Activated CD4-positive, alpha-beta T cell treated with anti-CD3 and anti-CD28 coated beads, Interleukin-2, amount 10 ng/mL, durations not matched to agents 7 days and 5 days (primary cell): Measurements from ENCODE around the gene FAM50A. TPM values are rescaled to one million over a fixed set of nuclear protein-coding genes. Genes with fewer than 3 reads are reported as not detected.

Source experiments
- CTCF ChIA-PET: fragments of 350-600 bp; sonication (Branson Sonifier 250); formaldehyde crosslinking; loops from one replicate; lab custom pipeline; 2021; ENCODE audit warnings: antibody characterized with exemption; lab: Charles Lee
- POLR2A ChIA-PET: fragments of 350-600 bp; sonication (Branson Sonifier 250); formaldehyde crosslinking; loops from one replicate; lab custom pipeline; 2021; ENCODE audit warnings: antibody characterized with exemption; lab: Charles Lee
- DNase-seq: peaks from one replicate; pipeline ENCODE4 v3.0.0-alpha.2; 2020
- H3K27ac Mint-ChIP-seq: one replicate; pipeline ENCODE4 v1.8.0; 2021; ENCODE audit warnings: mild to moderate bottlenecking, moderate library complexity, mixed read lengths
- H3K27me3 Mint-ChIP-seq: one replicate; pipeline ENCODE4 v1.8.0; 2021; ENCODE audit warnings: mixed read lengths
- H3K36me3 Mint-ChIP-seq: one replicate; pipeline ENCODE4 v1.8.0; 2021; ENCODE audit warnings: low read depth, mixed read lengths
- H3K4me1 Mint-ChIP-seq: one replicate; pipeline ENCODE4 v1.8.0; 2021; ENCODE audit warnings: mixed read lengths
- H3K4me3 Mint-ChIP-seq: one replicate; pipeline ENCODE4 v1.8.0; 2021; ENCODE audit warnings: mild to moderate bottlenecking, moderate library complexity, mixed read lengths
- H3K9me3 Mint-ChIP-seq: one replicate; pipeline ENCODE4 v1.8.0; 2021; ENCODE audit warnings: mixed read lengths
- total RNA-seq, 2 experiments: library from RNA; stranded (reverse); gene quantifications; one replicate each; pipeline ENCODE4 v1.2.3, GENCODE V29; 2021

The FAM50A gene
- total RNA-seq, 2 experiments from 2014 or later = 54.3 to 66.9 TPM

DNA sequence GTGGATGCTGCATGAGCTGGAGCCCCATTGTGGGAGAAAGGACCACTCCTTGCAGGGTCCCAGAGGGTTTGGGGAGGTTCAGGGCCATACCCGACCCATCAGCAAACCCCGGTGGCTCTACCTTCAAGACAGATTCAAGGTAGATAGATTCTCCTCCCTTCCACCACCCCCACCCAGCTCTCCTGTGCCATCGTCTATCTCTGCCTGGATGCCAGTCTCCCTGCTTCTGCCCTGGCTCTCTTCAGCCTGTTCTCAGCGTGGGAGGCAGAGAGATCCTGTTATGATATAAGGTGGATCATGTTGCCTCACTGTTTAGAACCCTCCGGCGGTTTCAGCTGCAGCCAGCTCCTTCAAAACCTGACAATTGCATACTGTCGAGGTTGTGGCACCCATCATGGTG is 29.7 kb downstream of the FAM50A start:
- Mint-ChIP-seq H3K9me3 (no peaks in the 10 kb centered on the region), H3K27me3 (no peaks in the 10 kb centered on the region), H3K36me3 (peaks cover 2% of the 10 kb centered on the region), H3K4me3 (no peak overlapping the region), H3K27ac (no peak overlapping the region), H3K4me1 (peaks cover 20% of the 10 kb centered on the region)
- DNase-seq = no peak
- ChIA-PET CTCF (interaction anchor here (0.6 kb wide), 3 partner anchors 43 to 79 kb away, joined by 3 to 8 read pairs (median 3); no protein-coding TSS in a partner anchor), POLR2A (no interaction called here)

GRCh38 chrX:154476821-154477220 is 32.9 kb downstream of the FAM50A start:
- Mint-ChIP-seq H3K27me3 (no peaks in the 10 kb centered on the region), H3K4me3 (no peak overlapping the region), H3K36me3 (peaks cover 2% of the 10 kb centered on the region), H3K9me3 (no peaks in the 10 kb centered on the region), H3K4me1 (peaks cover 25% of the 10 kb centered on the region), H3K27ac (peak overlapping the region; percentile 9)
- ChIA-PET CTCF (interaction anchor here (0.6 to 1.5 kb wide), 3 partner anchors 12 to 75 kb away, joined by 3 to 6 read pairs (median 4); no protein-coding TSS in a partner anchor), POLR2A (no interaction called here)
- no peak for DNase-seq

- Mint-ChIP-seq H3K27ac (peak overlapping the region; percentile 86), H3K4me3 (peak overlapping the region; percentile 81), H3K36me3 (peaks cover 2% of the 10 kb centered on the region), H3K4me1 (peaks cover 25% of the 10 kb centered on the region), H3K9me3 (no peaks in the 10 kb centered on the region), H3K27me3 (no peaks in the 10 kb centered on the region)
- ChIA-PET CTCF (interaction anchor here (1.5 kb wide), 1 partner anchor 11 kb away, joined by 3 read pairs; no protein-coding TSS in a partner anchor), POLR2A (no interaction called here)
- no peak for DNase-seq
Observed at GRCh38 chrX:154477891-154478477, 34.0 kb downstream of the FAM50A start.

DNA sequence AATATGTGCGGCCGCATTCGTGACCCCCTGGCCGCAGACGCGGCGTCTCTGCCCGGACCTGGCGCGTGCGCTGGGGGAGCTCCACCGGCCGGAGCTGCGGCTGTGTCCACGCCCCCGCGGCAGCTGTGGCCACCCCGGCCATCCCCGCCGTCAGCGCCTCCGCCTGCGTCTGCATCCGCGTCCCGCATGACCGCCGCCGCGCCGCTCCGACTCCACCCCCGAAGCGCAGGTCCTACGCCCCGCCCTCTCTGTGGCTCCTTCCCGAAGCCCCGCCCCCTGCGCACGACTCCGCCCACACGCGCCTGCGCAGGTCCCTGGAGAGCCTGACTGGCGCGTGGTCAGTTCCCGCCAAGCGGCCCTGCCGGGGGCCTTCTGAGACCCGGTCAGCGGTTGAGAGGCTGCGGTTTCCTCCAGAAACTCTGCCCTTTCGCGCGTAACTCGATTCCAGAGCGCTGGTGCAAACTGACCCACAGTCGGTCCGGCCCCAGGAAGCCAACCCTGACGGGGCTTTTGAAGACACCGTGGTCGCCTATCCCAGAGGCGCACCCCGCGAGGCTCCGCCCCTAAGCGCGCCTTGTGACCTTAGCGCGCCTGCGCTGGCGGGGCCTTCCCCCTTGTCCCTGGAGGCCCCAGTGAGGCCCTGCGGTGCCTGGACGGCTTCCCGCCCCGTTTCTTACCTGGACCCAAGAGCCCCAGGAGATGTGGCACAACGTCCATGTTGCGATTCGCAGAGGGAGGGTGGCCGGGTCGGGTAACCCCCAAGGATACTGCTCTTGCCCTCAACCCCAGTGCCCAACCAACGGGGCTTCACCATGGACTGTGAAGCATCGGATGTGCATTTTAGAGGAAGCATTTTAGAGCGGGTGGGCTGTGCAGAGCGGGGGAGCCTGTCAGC is 35.0 kb downstream of the FAM50A start, which contains the start of gene LAGE3:
Gene LAGE3 (minus strand): TSS at position 554 of the 895 bp plus-strand sequence. CDS start 366 bp downstream, at position 188.
- Mint-ChIP-seq H3K27me3 (no peaks in the 10 kb centered on the region), H3K4me3 (peak within 1 kb of the TSS; percentile 81), H3K4me1 (peaks cover 31% of the 10 kb centered on the region), H3K27ac (peak within 1 kb of the TSS; percentile 94), H3K36me3 (peaks cover 10% of the 10 kb centered on the region), H3K9me3 (no peaks in the 10 kb centered on the region)
- ChIA-PET CTCF (interaction anchor here (2.1 kb wide), 1 partner anchor 11 kb away, joined by 5 read pairs; the partner anchor contains the start of gene SLC10A3), POLR2A (no interaction called here)
- peak; percentile 92 for DNase-seq

DNA sequence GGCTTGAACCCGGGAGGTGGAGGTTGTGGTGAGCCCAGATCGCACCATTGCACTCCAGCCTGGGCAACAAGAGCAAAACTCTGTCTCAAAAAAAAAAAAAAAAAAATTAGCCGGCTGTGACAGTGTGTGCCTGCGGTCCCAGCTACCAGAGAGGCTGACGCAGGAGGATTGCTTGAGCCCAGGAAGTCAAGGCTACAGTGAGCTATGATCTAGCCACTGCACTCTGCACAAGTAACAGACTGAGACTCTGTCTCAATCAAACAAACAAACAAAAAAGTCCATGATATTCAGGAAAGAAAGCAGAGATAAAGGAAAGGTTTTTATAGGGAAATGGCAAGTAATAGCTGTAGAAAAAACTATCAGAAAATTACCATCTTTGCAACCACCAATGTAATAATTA is 37.3 kb downstream of the FAM50A start:
- H3K27me3 Mint-ChIP-seq = no peaks in the 10 kb centered on the region

GRCh38 chrX:154481911-154482601 is 38.1 kb downstream of the FAM50A start:
- ChIA-PET POLR2A (no interaction called here), CTCF (no interaction called here)
- no peak overlapping the region for H3K4me3 Mint-ChIP-seq
- no peak overlapping the region for H3K27ac Mint-ChIP-seq
- H3K36me3 Mint-ChIP-seq = peaks cover 8% of the 10 kb centered on the region
- no peaks in the 10 kb centered on the region for H3K9me3 Mint-ChIP-seq
- DNase-seq = no peak
- no peaks in the 10 kb centered on the region for H3K27me3 Mint-ChIP-seq
- peaks cover 33% of the 10 kb centered on the region for H3K4me1 Mint-ChIP-seq

More for the DNA sequence above, 37.3 kb downstream of the FAM50A start:
- H3K4me3 Mint-ChIP-seq = no peak overlapping the region
- ChIA-PET CTCF (interaction anchor here (1.0 to 2.1 kb wide), 2 partner anchors 9 to 19 kb away, joined by 4 to 5 read pairs; partner anchors contain the start of gene SLC10A3), POLR2A (interaction anchor here (0.6 kb wide), 1 partner anchor 9 kb away, joined by 3 read pairs; no protein-coding TSS in a partner anchor)
- H3K4me1 Mint-ChIP-seq = peaks cover 39% of the 10 kb centered on the region
- H3K27ac Mint-ChIP-seq = no peak overlapping the region
- no peaks in the 10 kb centered on the region for H3K9me3 Mint-ChIP-seq
- no peak for DNase-seq
- peaks cover 8% of the 10 kb centered on the region for H3K36me3 Mint-ChIP-seq

GRCh38 chrX:154482786-154483185 is 38.8 kb downstream of the FAM50A start:
- Mint-ChIP-seq H3K9me3 (no peaks in the 10 kb centered on the region), H3K36me3 (peaks cover 8% of the 10 kb centered on the region), H3K4me1 (peaks cover 34% of the 10 kb centered on the region), H3K4me3 (no peak overlapping the region), H3K27me3 (no peaks in the 10 kb centered on the region), H3K27ac (no peak overlapping the region)
- ChIA-PET POLR2A (no interaction called here), CTCF (no interaction called here)
- DNase-seq = no peak

DNA sequence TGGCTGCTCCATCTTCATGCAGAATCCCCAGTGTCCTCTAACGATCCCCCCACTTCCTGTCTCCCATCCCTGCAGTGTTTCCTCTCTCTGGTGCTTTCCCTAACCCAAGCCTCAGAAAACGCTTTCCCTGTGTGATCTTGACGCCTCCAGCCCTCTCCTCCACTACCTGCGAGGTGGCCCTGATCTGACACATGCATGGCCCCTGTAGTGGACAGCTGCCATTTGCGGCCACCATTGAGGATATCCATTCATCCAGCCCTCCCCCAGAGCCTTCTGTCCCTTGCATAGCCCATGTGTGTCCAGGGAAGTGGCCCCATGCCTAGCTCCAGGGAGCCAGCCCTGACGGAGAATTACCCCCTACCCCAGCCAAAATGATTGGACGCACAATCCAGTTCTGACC is 39.4 kb downstream of the FAM50A start:
- no peak overlapping the region for H3K27ac Mint-ChIP-seq
- ChIA-PET CTCF (interaction anchor here (0.9 kb wide), 1 partner anchor 66 kb away, joined by 3 read pairs; no protein-coding TSS in a partner anchor), POLR2A (no interaction called here)
- peaks cover 9% of the 10 kb centered on the region for H3K36me3 Mint-ChIP-seq
- DNase-seq = no peak
- H3K4me1 Mint-ChIP-seq = peaks cover 36% of the 10 kb centered on the region
- H3K27me3 Mint-ChIP-seq = no peaks in the 10 kb centered on the region
- H3K9me3 Mint-ChIP-seq = no peaks in the 10 kb centered on the region
- no peak overlapping the region for H3K4me3 Mint-ChIP-seq

- Mint-ChIP-seq H3K4me3 (peak overlapping the region; percentile 67), H3K4me1 (peaks cover 41% of the 10 kb centered on the region), H3K9me3 (no peaks in the 10 kb centered on the region), H3K36me3 (peaks cover 9% of the 10 kb centered on the region), H3K27me3 (no peaks in the 10 kb centered on the region), H3K27ac (peak overlapping the region; percentile 9)
- ChIA-PET CTCF (interaction anchor here (0.8 to 1.5 kb wide), 2 partner anchors 19 to 26 kb away, joined by 3 to 4 read pairs; no protein-coding TSS in a partner anchor), POLR2A (interaction anchor here (0.6 kb wide), 1 partner anchor 37 kb away, joined by 3 read pairs; no protein-coding TSS in a partner anchor)
- DNase-seq = no peak
Observed at GRCh38 chrX:154484255-154485149, 40.6 kb downstream of the FAM50A start.

- Mint-ChIP-seq H3K9me3 (no peaks in the 10 kb centered on the region), H3K27ac (peak overlapping the region; percentile 76), H3K36me3 (peaks cover 9% of the 10 kb centered on the region), H3K4me1 (peaks cover 43% of the 10 kb centered on the region), H3K27me3 (no peaks in the 10 kb centered on the region), H3K4me3 (peak overlapping the region; percentile 67)
- ChIA-PET POLR2A (interaction anchor here (0.6 kb wide), 1 partner anchor 38 kb away, joined by 3 read pairs; no protein-coding TSS in a partner anchor), CTCF (interaction anchor here (0.8 to 1.5 kb wide), 2 partner anchors 20 to 26 kb away, joined by 3 to 4 read pairs; no protein-coding TSS in a partner anchor)
- DNase-seq = no peak
Observed at GRCh38 chrX:154485150-154486051, 41.5 kb downstream of the FAM50A start.

DNA sequence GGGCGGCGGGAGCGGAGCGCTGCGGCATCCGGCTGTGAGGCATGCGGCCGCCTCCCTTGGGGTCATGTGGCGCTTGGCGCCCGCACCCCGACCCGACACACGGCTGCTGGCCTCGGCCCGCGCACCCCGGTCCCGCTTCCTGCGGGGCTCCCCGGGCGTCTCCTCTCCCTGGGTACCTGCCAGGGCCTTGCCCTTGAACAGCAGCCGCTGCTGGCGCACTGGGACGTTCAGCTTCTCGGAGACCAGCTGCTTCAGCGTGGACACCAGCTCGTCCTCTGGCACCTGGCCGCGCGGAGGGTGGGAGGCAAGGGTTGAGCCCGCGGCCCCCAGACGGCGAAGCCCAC is 42.1 kb downstream of the FAM50A start:
- POLR2A ChIA-PET = no interaction called here
- Mint-ChIP-seq H3K4me3 (peak overlapping the region; percentile 67), H3K36me3 (peaks cover 9% of the 10 kb centered on the region), H3K27ac (no peak overlapping the region), H3K9me3 (no peaks in the 10 kb centered on the region), H3K4me1 (peaks cover 44% of the 10 kb centered on the region), H3K27me3 (no peaks in the 10 kb centered on the region)
- CTCF ChIA-PET = interaction anchor here (1.3 kb wide), 1 partner anchor 20 kb away, joined by 3 read pairs; no protein-coding TSS in a partner anchor
- peak; percentile 26 for DNase-seq
